Activated CD8-positive, alpha-beta memory T cell treated with anti-CD3 and anti-CD28 coated beads, Interleukin-2, amount 50 U/mL, for 1 hour (primary cell): ENCODE results near the gene GDPD2.

Experiments
- DNase-seq: peaks from one replicate; pipeline ENCODE4 v3.0.0-alpha.2; 2020; ENCODE audit errors: extremely low read depth

The GDPD2 gene

GRCh38 chrX:70476166-70476933 is 53.2 kb downstream of the GDPD2 start:
- no peak for DNase-seq

- no peak for DNase-seq
Measured at GRCh38 chrX:70476934-70477733, 54.0 kb downstream of the GDPD2 start.

GRCh38 chrX:70477734-70478075 is 54.6 kb downstream of the GDPD2 start:
- no peak for DNase-seq

- no peak for DNase-seq
Measured at GRCh38 chrX:70478526-70479245, 55.6 kb downstream of the GDPD2 start.

GRCh38 chrX:70479247-70479921 is 56.3 kb downstream of the GDPD2 start:
- no peak for DNase-seq

GRCh38 chrX:70479922-70480659 is 57.0 kb downstream of the GDPD2 start:
- no peak for DNase-seq

- no peak for DNase-seq
Measured at GRCh38 chrX:70480660-70481018, 57.5 kb downstream of the GDPD2 start.

- no peak for DNase-seq
Measured at GRCh38 chrX:70481471-70482270, 58.6 kb downstream of the GDPD2 start.

- DNase-seq, result no peak
Measured at GRCh38 chrX:70482300-70482699, 59.2 kb downstream of the GDPD2 start.
